ENCODE results near the gene TRAPPC6A. TPM values are rescaled to one million over a fixed set of nuclear protein-coding genes. Genes with fewer than 3 reads are reported as not detected.

Gene TRAPPC6A
- total and polyA plus RNA-seq, 9 of the 15 experiments (the other 6 are each of a cell fraction or from before 2014, with no cell fraction given), result 0.82 to 23.6 (median 11.6) TPM

GRCh38 chr19:45179072-45179891, 1.2 kb upstream of the TRAPPC6A start (continued):
- TF ChIP-seq LCOR (CRISPR knock-in tag; IDR thresholded peaks at IDR 0.05) (no peak), ZNF778 (CRISPR knock-in tag; IDR thresholded peaks at IDR 0.05) (no peak), MLLT1 (IDR thresholded peaks at IDR 0.05) (no peak), NUFIP1 (IDR thresholded peaks at IDR 0.05; ENCODE audit: partially characterized antibody) (no peak), ZNF583 (CRISPR knock-in tag; IDR thresholded peaks at IDR 0.05) (no peak), SP2 (IDR thresholded peaks at IDR 0.05; ENCODE audit: extremely low read depth, low read depth, low read length, poor library complexity, severe bottlenecking) (no peak), ZNF224 (CRISPR knock-in tag; IDR thresholded peaks at IDR 0.05) (no peak), ARNT (IDR thresholded peaks at IDR 0.05) (no peak), RNF219 (CRISPR knock-in tag; IDR thresholded peaks at IDR 0.05) (no peak), HCFC1 (IDR thresholded peaks at IDR 0.05; ENCODE audit: low read depth, low read length) (no peak), CTCFL (IDR thresholded peaks at IDR 0.05; ENCODE audit: borderline replicate concordance, insufficient read depth, low read depth, low read length, poor library complexity, severe bottlenecking) (no peak), BRF1 (IDR thresholded peaks at IDR 0.05; ENCODE audit: borderline replicate concordance, extremely low read depth, insufficient read length) (no peak), ZNF512 (tag; IDR thresholded peaks at IDR 0.05) (no peak), BACH1 (tag; IDR thresholded peaks at IDR 0.05) (no peak), KDM1A (IDR thresholded peaks at IDR 0.05) (no peak), KDM4B (IDR thresholded peaks at IDR 0.05; ENCODE audit: borderline replicate concordance in 2 of 2, low read depth in 1 of 2) (no peak), ZNF431 (CRISPR knock-in tag; IDR thresholded peaks at IDR 0.05) (peak; percentile 66; the same call in 1 of the 2 replicates), MTA1 (IDR thresholded peaks at IDR 0.05; ENCODE audit: borderline replicate concordance) (0 out of 2 replicates have a peak, but pooled peaks have one; percentile 21), ZEB2 (IDR thresholded peaks at IDR 0.05) (no peak), NONO (IDR thresholded peaks at IDR 0.05; ENCODE audit: low read depth in 2 of 2, low read length in 1 of 2) (peak in 1 of 2 experiments; percentile 76; a peak in 3 of 4 replicates), ARID1B (IDR thresholded peaks at IDR 0.05) (0 out of 2 replicates have a peak, but pooled peaks have one; percentile 15)

Measured in K562 (cell line).